WTC11 (cell line): ENCODE results near the gene FKBP5.

ENCODE experiments used
- CTCF ChIP-seq: fragments of 200-600 bp; IDR thresholded peaks from 2 replicates; pipeline ENCODE4 v1.8.0; 2022; ENCODE audit warnings: antibody characterized with exemption
- ETV6 ChIP-seq: sonication (generic); formaldehyde crosslinking; IDR thresholded peaks from 2 replicates; pipeline ENCODE4 v1.8.1; 2022; ENCODE audit warnings: mild to moderate bottlenecking, missing genetic modification reagents
- PREB ChIP-seq: sonication (generic); formaldehyde crosslinking; IDR thresholded peaks from 2 replicates; pipeline ENCODE4 v1.8.1; 2022; ENCODE audit warnings: mild to moderate bottlenecking, missing genetic modification reagents, moderate library complexity, borderline replicate concordance
- SP1 ChIP-seq: sonication (generic); formaldehyde crosslinking; conservative IDR thresholded peaks from 2 replicates; pipeline ENCODE4 v1.8.1; 2022; ENCODE audit warnings: missing genetic modification reagents
- ZNF232 ChIP-seq: sonication (generic); formaldehyde crosslinking; IDR thresholded peaks from 2 replicates; pipeline ENCODE4 v1.8.0; 2022; ENCODE audit warnings: mild to moderate bottlenecking, missing genetic modification reagents
- ZNF263 ChIP-seq: sonication (generic); formaldehyde crosslinking; IDR thresholded peaks from 2 replicates; pipeline ENCODE4 v1.8.1; 2022; ENCODE audit warnings: low read depth, mild to moderate bottlenecking, moderate library complexity, missing genetic modification reagents
- ZNF423 ChIP-seq: fragments of 250-450 bp; sonication (Bioruptor Pico); IDR thresholded peaks from 2 replicates; pipeline ENCODE4 v2.1.2; 2022; ENCODE audit warnings: mild to moderate bottlenecking, moderate library complexity

- no peak for TF ChIP-seq CTCF
- TF ChIP-seq SP1, result no peak
- TF ChIP-seq ETV6 (CRISPR knock-in tag), result no peak
- no peak for TF ChIP-seq PREB
- no peak for TF ChIP-seq ZNF263 (CRISPR knock-in tag)
- no peak for TF ChIP-seq ZNF232 (CRISPR knock-in tag)
- no peak for TF ChIP-seq ZNF423 (CRISPR knock-in tag)
Observed at GRCh38 chr6:35600659-35601125, 88.0 kb downstream of the FKBP5 start.
